ENCODE measurements around the gene CCDC138. TPM values are rescaled to one million over a fixed set of nuclear protein-coding genes. Genes with fewer than 3 reads are reported as not detected.

CCDC138 gene
- polyA plus RNA-seq, 1 donor from 2014 or later = 19.0 TPM

- H3K27ac ChIP-seq (ENCODE audit: low read length) = no peak overlapping the region
- H3F3A ChIP-seq (ENCODE audit: insufficient read depth, low read length, poor library complexity, severe bottlenecking) = no peaks in the 10 kb centered on the region
- no peaks in the 10 kb centered on the region for H4K20me1 ChIP-seq (ENCODE audit: insufficient read depth)
- no peaks in the 10 kb centered on the region for H3K9me2 ChIP-seq (ENCODE audit: insufficient read depth, low read length)
- no peaks in the 10 kb centered on the region for H3K27me3 ChIP-seq (ENCODE audit: insufficient read depth, low read depth, low read length)
- no peak overlapping the region for H3K4me3 ChIP-seq (ENCODE audit: low read length)
- H2AFZ ChIP-seq (ENCODE audit: low read depth, low read length) = no peak overlapping the region
- TF ChIP-seq REST (IDR thresholded peaks at IDR 0.05; ENCODE audit: borderline replicate concordance) (no peak), RAD21 (conservative IDR thresholded peaks at IDR 0.05) (no peak), MXI1 (conservative IDR thresholded peaks at IDR 0.05; ENCODE audit: poor library complexity, severe bottlenecking) (no peak), EP300 (conservative IDR thresholded peaks at IDR 0.05; ENCODE audit: poor library complexity, severe bottlenecking) (no peak), TAF1 (IDR thresholded peaks at IDR 0.05; ENCODE audit: low read depth) (no peak), SMC3 (conservative IDR thresholded peaks at IDR 0.05; ENCODE audit: poor library complexity) (no peak), POLR2AphosphoS5 (IDR thresholded peaks at IDR 0.05) (no peak), EZH2 (IDR thresholded peaks at IDR 0.05; ENCODE audit: borderline replicate concordance, insufficient read depth, low read length, poor library complexity, severe bottlenecking) (no peak), CTCF (IDR thresholded peaks at IDR 0.05; ENCODE audit: poor library complexity, severe bottlenecking) (no peak)
- no peaks in the 10 kb centered on the region for H3K9me3 ChIP-seq (ENCODE audit: low read length)
- H3K36me3 ChIP-seq (ENCODE audit: insufficient read depth, low read length) = peaks cover 3% of the 10 kb centered on the region
- no peak overlapping the region for H3K4me2 ChIP-seq (ENCODE audit: low read length)
- H3K9ac ChIP-seq (ENCODE audit: low read length) = no peak overlapping the region
- H3K79me2 ChIP-seq (replicated peaks; ENCODE audit: insufficient read depth, low read length) = no peaks in the 10 kb centered on the region
Observed at GRCh38 chr2:108824316-108825070, 37.9 kb downstream of the CCDC138 start.

GRCh38 chr2:108825254-108825653, 38.7 kb downstream of the CCDC138 start:
- Histone ChIP-seq H3F3A (ENCODE audit: insufficient read depth, low read length, poor library complexity, severe bottlenecking) (no peaks in the 10 kb centered on the region), H4K20me1 (ENCODE audit: insufficient read depth) (no peaks in the 10 kb centered on the region), H3K79me2 (replicated peaks; ENCODE audit: insufficient read depth, low read length) (no peaks in the 10 kb centered on the region), H3K4me3 (ENCODE audit: low read length) (no peak overlapping the region), H3K9me3 (ENCODE audit: low read length) (no peaks in the 10 kb centered on the region), H2AFZ (ENCODE audit: low read depth, low read length) (no peak overlapping the region), H3K4me2 (ENCODE audit: low read length) (no peak overlapping the region), H3K9ac (ENCODE audit: low read length) (no peak overlapping the region), H3K36me3 (ENCODE audit: insufficient read depth, low read length) (no peaks in the 10 kb centered on the region), H3K27me3 (ENCODE audit: insufficient read depth, low read depth, low read length) (no peaks in the 10 kb centered on the region), H3K9me2 (ENCODE audit: insufficient read depth, low read length) (no peaks in the 10 kb centered on the region), H3K27ac (ENCODE audit: low read length) (no peak overlapping the region)
- no peak for TF ChIP-seq POLR2AphosphoS5 (IDR thresholded peaks at IDR 0.05)
- TF ChIP-seq REST (IDR thresholded peaks at IDR 0.05; ENCODE audit: borderline replicate concordance) = no peak
- no peak for TF ChIP-seq TAF1 (IDR thresholded peaks at IDR 0.05; ENCODE audit: low read depth)
- TF ChIP-seq EZH2 (IDR thresholded peaks at IDR 0.05; ENCODE audit: borderline replicate concordance, insufficient read depth, low read length, poor library complexity, severe bottlenecking) = no peak
- TF ChIP-seq RAD21 (conservative IDR thresholded peaks at IDR 0.05) = no peak
- TF ChIP-seq SMC3 (conservative IDR thresholded peaks at IDR 0.05; ENCODE audit: poor library complexity) = no peak
- TF ChIP-seq MXI1 (conservative IDR thresholded peaks at IDR 0.05; ENCODE audit: poor library complexity, severe bottlenecking) = no peak
- TF ChIP-seq EP300 (conservative IDR thresholded peaks at IDR 0.05; ENCODE audit: poor library complexity, severe bottlenecking) = no peak
- TF ChIP-seq CTCF (IDR thresholded peaks at IDR 0.05; ENCODE audit: poor library complexity, severe bottlenecking) = no peak
